Stimulated activated CD4-positive, alpha-beta T cell treated with anti-CD3 and anti-CD28 coated beads, Interleukin-12 subunit alpha, Interleukin-12 subunit beta, amount 100 ng/mL, for 48 hours (primary cell): ENCODE data around the gene ANKRD36B.
"Not testable (repeated sequence)": the region's sequence is repeated elsewhere in the genome, so short reads cannot be mapped to it uniquely, and the experiment has no call there.

Experiments used
- DNase-seq, 3 donors: peaks; one replicate each; pipeline ENCODE4 v3.0.0-alpha.2; 2020; ENCODE audit warnings: low read depth in 2 of 3, low spot score in 1 of 3

Gene ANKRD36B

DNA sequence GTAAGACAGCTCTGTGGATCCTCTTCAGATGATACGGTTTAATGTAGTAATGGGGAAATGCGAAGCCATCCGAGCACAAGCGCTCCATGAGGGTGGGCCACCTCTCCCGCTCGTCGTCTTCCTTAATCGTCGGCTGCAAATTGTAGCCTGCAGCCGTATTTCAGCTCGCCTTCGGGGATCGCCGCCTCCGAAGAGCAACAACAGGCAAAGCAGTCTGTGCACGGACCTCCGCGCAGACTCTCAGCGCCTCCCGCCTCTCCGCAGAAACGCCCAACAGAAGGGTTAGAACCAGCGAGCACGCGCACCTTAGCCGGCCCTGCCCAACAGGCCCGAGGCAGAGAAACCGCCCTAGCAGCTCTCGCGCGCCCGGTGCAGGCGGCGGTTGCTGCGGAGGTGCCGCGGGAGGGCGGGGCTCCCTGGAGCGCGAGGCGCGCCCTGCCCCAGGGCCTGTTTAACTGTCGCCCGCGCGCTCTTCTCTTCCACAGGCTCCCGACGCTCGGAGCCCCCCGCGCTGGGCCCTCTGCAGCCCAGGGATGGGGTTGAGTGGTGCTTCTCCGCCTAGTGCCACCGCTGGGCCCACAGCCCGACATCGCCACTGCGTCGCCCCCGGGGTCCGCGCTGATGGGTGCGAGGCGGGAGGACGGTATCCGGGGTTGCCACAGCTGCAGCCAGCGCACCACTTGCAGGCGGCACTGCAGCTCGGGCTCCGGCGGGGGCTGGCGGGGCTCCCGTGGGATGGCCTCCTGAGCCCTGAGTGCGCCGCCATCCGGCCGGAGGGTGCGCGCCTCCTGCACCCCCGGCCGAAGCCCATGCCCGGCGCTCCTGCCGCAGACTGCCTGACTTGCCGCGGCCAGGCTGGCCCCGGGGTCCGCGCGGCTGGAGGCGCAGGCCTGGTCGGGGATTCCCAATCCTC, at the start of gene ANKRD36B:
ANKRD36B (minus strand) TSS at position 280 of the 913 bp plus-strand sequence; CDS start at position 88, 192 bp downstream.
- DNase-seq: peak; percentile 29 to 66 (median 58)

DNA sequence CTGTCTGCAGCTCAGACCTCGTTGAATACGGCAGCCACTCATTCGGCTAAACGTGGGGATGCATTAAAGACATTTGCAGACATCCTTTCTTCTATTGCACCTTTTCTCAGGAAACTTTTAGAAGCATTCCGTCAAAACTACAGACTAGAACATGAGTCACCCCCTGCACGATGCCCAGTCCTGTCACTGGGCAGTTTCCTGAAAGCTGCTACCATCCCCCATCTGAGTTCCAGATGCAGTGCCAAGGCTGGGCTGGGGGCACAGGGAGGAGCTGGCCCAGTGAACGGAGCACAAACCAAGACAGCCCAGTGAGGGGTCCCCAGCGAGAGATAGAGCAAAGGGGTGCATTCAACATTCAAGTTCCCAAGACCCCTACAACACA, 36.4 kb upstream of the ANKRD36B start:
- DNase-seq: not testable (repeated sequence)

DNA sequence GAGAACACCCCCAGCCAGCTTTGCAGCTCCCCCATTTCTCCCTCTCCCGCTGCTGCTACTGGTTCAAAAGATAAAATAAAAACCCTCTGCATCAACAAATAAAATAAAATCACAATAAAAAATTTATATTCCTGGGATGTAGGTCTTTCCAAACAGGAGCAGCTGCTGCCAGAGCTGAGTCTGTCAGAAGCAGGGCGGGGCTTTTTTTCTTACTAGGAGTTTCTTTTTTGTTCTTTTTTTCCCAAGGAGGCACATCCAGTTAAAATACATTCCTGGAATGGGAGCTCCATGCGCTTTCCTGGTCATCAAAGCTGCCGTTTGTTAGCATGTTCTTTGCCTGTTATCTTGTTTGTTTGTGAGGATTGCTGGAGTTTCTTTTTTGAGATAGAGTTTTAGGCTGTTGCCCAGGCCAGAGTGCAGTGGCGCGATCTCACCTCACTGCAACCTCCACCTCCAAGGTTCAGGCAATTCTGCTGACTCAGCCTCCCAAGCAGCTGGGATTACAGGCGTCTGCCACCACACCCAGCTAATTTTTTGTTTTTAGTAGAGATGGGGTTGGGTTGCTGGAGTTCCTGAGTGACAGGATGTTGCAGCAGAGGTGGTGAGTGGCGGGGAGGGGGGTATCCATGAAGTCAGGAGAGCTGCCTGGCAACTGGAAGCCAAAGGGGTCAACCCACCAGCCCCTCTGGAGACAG, 35.8 kb upstream of the ANKRD36B start:
- DNase-seq: not testable (repeated sequence)

DNA sequence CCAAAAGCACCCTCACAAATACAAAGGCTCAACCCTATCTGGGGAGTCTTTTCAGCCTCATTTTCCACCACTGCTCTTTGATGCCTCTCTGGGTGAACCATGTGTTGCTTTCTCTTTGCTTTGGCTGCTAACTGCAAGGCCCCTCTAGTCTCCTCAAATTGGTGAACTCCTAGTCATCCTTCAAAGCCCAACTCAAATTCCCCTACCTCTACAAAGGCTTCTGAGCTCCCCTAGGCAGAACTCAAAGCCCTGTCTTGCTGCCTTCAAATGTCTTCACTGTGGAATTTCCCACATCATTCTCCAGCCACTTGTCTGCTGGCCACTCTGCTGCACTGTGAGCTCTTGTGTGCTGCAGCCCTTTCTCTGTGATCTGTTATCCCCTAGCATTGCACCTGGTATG, 33.3 kb upstream of the ANKRD36B start:
- DNase-seq: not testable (repeated sequence)

DNA sequence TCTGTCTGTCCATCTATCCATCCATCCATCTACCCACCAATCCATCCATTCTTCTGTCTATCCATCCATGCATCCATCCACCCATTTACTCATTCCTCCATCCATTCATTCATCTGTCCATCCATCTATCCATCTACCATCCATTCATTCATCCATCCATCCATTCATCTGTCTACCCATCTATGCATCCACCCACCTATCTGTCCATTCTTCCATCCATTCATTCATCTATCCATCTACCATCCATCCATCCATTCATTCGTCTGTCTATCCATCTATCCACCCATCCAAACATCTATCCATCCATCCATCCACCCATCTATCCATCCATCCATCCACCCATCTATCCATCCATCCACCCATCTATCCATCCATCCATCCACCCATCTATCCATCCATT, 30.8 kb upstream of the ANKRD36B start:
- DNase-seq: not testable (repeated sequence)

DNA sequence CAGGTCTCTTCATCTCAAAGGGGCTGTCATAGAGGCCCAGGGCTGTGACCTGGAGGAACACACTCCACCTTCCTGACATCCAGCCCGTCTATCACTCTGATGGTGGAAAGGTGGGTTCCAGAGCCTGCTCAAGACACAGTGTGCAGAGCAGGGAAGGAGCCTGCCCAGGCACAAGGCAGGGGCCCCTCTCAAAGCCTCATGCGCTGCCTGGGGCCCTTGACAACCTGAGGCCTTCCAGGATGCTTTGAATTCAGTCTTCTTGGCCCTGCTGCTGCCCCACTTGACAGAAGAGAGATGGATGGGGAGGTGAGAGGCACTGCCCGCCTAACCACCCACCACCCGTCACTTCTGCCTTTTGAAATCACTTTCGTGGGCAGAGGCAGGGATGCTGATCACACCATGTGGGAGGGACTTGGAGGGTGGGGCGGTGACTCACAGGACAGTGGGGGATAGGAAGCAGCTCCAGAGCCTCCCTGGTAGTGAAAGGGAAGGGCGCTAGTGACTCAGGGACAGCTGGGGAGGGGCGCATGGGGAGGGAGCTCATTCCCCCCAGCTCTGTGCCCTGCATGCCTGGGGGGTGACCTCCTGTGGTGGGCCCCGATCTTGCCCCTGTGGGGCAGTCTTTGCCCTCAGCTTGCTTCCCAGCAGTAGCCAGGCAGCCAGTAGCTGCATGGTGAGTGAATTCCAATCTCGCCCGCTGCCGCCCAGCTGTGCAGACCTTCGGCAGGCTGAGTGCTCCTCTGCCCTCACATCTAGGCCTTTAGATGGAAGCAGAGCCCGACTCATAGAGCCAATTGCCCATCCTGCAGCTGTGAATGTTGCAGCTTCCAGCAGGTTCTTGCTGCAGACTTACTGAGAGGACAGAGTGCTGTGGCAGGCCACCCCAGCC, 29.5 kb upstream of the ANKRD36B start:
- not testable (repeated sequence) for DNase-seq

DNA sequence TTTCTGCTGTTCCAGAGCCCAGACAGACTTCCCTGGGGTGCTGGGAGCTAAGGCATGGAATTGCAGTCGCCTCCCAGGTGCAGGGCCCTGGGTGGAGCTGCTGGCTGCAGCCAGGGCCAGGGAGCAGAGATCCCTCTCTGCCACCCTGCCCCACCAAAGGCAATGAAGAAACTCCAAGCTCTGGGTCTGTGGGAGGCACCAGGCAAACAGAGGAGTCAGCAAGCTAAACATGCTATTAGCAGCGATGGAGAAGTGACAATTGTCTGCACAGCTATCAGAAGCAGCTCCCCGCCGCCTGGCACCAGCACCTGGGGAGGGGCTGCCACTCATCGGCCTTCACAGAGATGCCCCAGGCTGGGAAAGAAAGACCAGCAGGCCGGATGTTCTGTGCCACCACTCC, 28.2 kb upstream of the ANKRD36B start:
- DNase-seq: no peak

DNA sequence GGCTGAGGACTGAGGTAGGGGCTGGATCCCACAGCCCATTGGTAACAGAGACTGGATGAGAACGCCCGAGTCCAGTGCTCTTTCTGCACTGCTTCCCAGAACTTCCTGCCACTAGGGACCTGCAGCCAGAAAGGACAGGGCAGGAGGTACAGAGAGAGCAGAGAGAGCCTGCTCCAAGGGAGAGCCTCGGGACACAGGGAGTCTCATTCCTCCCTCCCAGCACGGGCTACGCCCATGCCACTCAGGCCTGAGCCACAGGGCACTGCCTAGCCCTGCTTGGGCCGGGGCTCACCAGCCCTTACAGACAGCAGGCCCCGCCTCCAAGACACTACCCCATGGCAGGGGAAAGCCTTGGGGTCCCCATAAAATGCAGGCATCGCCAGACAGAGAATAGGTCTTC, 26.1 kb upstream of the ANKRD36B start:
- not testable (repeated sequence) for DNase-seq

DNA sequence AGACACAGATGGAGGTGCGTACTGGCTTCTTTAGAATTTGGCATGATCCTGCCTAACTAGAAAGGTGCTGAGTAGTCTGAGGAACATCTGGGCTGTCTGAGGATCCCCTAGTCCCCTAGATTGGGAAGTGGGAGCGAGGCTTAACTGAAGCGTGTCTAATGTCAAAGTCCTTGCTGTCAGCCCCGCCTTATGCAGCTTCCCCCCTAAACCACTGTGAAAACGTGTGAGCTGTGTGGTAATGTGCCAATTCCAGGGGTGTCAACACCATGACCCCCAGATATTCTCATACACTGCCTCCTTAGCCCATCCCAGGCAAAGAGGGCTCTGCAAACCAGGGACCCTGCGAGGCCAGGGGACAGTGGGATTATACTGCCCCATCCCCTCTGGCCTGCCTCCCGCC, 22.2 kb upstream of the ANKRD36B start:
- not testable (repeated sequence) for DNase-seq

DNA sequence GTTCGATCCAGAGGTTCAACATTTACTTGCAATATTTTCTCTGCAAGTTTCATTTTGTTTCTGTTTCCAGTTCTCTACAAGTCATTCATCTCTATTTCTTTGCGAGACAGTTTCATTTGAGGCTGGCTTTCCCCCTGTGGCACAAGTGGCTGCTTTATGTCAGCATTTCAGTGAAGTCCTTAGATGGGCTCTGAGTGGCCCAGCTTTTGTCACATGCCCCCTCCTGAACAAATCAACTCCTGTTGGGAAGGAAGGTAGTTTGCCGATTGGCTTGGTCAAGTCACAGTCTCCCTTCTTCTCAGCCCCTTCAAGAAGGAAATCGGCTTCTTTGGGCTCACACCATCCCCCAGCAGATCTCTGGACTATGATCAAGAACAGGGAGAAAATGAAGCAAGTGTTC, 19.1 kb upstream of the ANKRD36B start:
- not testable (repeated sequence) for DNase-seq

DNA sequence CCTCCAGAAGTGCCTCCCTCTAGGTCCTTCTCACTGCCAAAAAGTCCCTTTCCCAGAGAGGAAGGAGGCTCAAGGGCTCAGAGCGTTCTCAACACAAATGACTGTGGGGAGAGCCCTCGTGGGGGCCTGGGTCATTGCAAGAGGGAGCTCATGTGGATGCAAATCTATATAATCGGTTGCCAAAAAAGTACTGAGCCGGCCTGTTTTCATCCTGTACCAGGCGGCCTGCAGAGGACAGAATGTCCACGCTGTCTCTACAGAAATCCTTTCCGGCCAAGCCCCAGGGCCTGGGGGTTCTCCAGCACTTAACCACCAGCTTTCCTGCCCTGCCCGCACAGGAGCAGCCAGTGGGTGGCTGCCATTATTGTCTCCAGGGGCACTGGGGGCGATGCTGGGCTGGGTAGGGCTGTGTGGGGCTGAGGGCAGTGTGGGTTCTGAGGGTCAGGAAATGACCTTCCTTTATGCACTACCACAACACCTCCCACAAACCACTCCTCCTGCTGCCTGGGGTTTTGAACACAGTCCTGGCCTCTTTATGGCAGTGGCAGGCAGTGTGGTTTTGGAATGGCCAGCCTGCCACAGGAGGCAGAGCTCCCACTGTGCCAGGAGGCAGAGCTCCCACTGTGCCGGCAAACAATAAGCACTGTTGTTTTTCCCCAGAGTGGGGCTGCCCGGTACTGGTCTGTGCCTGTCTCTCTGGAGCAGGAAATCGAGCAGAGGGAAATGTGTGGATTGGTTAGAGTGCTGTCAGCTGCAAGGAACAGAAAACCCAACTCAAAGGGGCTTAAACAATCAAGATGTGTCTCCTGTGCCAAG, 16.1 kb upstream of the ANKRD36B start:
- not testable (repeated sequence) for DNase-seq

DNA sequence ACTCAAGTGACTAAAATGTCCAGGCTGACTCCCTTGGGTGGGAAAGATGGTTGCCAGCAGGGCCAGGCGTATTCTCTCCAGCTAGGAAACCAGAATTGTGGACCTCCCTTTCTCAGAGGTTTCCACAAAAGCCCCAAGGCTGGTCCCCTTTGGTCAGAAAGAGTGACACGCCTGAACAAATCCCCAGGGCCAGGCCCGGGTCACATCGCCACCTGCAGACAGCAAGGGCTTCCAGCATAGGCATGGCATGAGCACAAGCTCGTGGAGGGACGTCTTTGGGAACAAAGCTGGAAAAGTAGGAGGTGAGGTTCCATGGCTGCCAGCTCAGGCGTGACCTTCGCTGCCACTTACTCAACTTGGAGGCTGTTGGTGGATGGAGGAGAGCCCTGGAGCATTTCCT, 15.4 kb upstream of the ANKRD36B start:
- not testable (repeated sequence) for DNase-seq

DNA sequence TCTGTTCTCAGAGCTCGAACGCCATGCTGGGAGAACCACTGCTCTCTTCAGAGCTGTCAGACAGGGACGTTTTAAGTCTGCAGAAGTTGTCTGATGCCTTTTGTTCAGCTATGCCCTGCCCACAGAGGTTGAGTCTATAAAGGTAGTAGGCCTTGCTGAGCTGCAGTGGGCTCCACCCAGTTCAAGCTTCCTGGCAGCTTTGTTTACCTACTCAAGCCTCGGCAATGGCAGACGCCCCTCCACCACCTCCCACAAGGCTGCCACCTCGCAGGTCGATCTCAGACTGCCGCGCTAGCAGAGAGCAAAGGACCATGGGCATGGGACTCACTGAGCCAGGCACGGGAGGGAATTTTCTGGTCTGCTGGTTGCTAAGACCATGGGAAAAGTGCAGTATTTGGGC, 11.9 kb upstream of the ANKRD36B start:
- DNase-seq: not testable (repeated sequence)

DNA sequence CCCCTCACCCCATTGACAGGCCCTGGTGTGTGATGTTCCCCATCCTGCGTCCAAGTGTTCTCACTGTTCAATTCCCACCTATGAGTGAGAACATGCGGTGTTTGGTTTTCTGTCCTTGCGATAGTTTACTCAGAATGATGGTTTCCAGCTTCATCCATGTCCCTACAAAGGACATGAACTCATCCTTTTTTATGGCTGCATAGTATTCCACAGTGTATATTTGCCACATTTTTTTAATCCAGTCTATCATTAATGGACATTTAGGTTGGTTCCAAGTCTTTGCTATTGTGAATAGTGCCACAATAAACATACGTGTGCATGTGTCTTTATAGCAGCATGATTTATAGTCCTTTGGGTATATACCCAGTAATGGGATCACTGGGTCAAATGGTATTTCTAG, 6.5 kb upstream of the ANKRD36B start:
- DNase-seq: not testable (repeated sequence)

DNA sequence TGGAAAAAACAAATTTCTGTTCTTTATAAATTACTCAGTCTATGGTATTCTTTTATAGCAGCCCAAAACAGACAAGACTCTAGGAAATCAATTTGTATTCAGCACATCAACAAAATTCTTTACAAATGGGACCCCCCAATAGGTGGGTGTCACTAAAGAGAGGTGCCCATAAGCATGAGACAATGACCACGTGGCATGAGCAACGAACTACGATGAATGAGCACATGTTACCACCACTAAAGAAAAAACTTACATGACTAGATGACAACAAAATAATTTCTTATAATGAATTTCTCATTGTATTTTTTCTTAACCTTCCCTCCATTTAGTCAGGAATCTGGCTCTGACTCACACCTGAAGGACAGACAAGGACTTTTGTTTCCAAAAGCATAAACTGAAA, 3.8 kb upstream of the ANKRD36B start:
- not testable (repeated sequence) for DNase-seq

DNA sequence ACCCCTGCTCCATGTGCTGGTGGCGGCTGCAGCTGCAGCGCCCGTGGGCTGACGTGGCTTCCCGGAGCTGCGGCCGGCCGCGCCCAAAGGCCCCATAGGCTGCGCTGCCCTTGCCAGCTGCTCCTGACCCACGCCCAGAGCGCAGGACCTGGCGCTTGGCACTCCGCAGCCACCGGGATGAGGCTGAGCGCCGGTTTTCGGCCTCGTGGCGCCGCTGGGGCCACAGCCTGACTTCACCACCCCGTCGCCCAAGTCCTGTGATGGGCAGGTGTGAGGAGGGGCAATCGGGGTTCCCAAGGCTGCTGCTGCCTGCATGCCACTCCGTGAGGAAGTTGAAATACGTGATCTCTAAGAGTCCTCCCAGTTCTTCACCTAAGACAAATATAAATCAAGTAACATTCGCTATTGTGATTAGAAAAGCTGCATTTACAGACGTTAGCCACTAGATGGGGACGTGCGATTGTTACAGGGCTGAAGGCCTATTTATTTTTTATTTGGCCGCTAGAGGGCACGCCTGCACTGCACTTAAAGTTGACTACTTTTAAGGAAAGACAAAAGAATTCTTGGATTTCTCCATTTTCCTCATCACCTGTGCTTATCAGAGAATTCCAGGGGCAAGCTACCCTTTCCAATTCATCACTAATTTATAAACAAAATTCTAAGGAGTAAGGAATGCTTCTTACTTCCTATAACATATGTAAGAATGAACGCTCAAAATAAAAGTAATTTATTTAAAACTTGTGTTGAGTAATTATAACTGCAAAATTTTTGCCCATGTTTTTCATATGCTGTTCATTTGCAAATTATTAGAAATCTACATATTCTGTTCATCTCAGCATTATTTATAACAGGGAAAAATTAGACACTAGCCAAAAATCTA, 1.1 kb upstream of the ANKRD36B start:
- DNase-seq: peak; percentile 56 to 80 (median 57)

DNA sequence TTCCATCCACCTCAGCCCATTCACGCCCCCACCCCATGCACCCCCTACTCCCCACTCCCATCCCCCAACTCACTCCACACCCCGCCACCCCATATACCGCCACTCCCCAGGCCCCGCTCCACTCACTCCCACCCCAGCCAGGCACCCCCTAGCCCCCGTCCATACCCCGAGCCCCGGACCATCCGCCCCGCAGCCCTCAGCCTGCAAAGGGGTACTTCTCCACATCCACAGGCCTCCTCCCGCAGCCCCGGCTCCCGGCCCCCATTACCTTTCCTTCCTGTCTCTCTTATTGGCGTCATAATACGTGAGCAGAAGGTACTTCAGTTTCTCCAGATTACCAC, 450 bp downstream of the ANKRD36B start:
- not testable (repeated sequence) for DNase-seq

DNA sequence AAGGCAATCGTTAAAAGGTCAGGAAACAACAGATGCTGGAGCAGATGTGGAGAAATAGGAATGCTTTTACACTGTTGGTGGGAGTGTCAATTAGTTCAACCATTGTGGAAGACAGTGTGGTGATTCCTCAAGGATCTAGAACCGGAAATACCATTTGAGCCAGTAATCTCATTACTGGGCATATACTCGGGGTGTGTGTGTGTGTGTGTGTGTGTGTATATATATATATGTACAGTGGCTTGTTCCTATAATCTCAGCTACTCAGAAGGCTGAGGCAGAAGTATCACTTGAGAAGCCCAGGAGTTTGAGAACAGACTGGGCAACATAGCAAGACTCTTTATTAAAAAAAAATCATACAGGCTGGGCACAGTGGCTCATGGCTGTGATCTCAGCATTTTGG, 24.0 kb downstream of the ANKRD36B start:
- not testable (repeated sequence) for DNase-seq

DNA sequence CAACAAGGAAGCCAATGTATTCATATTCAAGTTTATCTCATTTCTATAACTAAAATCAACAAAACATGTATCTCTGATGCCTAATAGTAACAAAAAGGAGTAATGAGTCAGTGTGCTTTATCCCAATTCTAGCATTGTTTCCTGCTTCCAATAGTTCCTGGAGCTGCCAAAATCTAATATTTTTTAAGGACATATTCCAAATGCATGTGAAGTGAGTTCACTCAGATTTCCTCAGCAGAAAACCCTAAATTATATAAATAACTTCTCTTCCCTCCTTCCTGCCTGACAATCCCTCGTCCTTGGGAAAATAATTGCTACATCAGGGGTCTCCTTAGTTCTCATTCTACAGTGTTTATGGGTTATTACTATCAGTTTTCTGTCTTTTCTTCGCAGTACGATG, 37.3 kb downstream of the ANKRD36B start:
- DNase-seq: not testable (repeated sequence)
